GM23248 (cell line): ENCODE measurements around the gene GAB3.
"Not testable (repeated sequence)": the region's sequence is repeated elsewhere in the genome, so short reads cannot be mapped to it uniquely, and the experiment has no call there.

Experiments used
- EZH2 ChIP-seq: fragments of 200-600 bp; sonication (generic); IDR thresholded peaks from 2 replicates; pipeline ENCODE4 v1.6.1; 2018; ENCODE audit warnings: antibody characterized with exemption, mild to moderate bottlenecking; ENCODE audit not compliant: insufficient read depth, poor library complexity, severe bottlenecking
- EZH2phosphoT487 ChIP-seq: fragments of 200-600 bp; sonication (generic); IDR thresholded peaks from 2 replicates; pipeline ENCODE4 v1.6.1; 2018; ENCODE audit warnings: antibody characterized with exemption, moderate library complexity, mild to moderate bottlenecking, low read depth; ENCODE audit not compliant: insufficient read depth

DNA sequence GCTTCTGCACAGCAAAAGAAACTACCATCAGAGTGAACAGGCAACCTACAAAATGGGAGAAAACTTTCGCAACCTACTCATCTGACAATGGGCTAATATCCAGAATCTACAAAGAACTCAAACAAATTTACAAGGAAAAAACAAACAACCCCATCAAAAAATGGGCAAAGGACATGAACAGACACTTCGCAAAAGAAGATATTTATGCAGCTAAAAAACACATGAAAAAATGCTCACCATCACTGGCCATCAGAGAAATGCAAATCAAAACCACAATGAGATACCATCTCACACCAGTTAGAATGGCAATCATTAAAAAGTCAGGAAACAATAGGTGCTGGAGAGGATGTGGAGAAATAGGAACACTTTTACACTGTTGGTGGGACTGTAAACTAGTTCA lies 60.4 kb downstream of the GAB3 start:
- TF ChIP-seq EZH2, EZH2phosphoT487: not testable (repeated sequence)
